T follicular helper cell (primary cell): ENCODE measurements around the gene VARS1.
A peak's percentile ranks its signal among the peaks of the same experiment; 100 is the strongest.

Experiments
- DNase-seq: peaks from one replicate; pipeline ENCODE4 v3.0.0-alpha.2; 2020; ENCODE audit warnings: low read depth

The VARS1 gene

GRCh38 chr6:31771992-31772358 lies 23.6 kb downstream of the VARS1 start:
- DNase-seq = no peak

GRCh38 chr6:31770860-31771259 lies 24.7 kb downstream of the VARS1 start:
- DNase-seq = no peak

- peak; percentile 76 for DNase-seq
Measured at GRCh38 chr6:31769684-31770371, 25.7 kb downstream of the VARS1 start.

- DNase-seq = no peak
Measured at GRCh38 chr6:31768363-31769257, 26.9 kb downstream of the VARS1 start.

GRCh38 chr6:31767096-31767645 lies 28.4 kb downstream of the VARS1 start:
- no peak for DNase-seq

GRCh38 chr6:31765910-31766794 lies 29.4 kb downstream of the VARS1 start:
- DNase-seq = no peak

GRCh38 chr6:31765559-31765909 lies 30.0 kb downstream of the VARS1 start:
- DNase-seq = no peak

GRCh38 chr6:31764198-31764597 lies 31.4 kb downstream of the VARS1 start:
- no peak for DNase-seq

GRCh38 chr6:31763619-31763940 lies 32.0 kb downstream of the VARS1 start:
- no peak for DNase-seq

- DNase-seq = no peak
Measured at GRCh38 chr6:31762878-31763618, 32.5 kb downstream of the VARS1 start.

- DNase-seq = no peak
Measured at GRCh38 chr6:31762356-31762755, 33.2 kb downstream of the VARS1 start, which contains the start of gene SAPCD1. Gene SAPCD1, plus strand, starts transcription at chr6:31762656. Its CDS starts 399 bp downstream, at chr6:31763055.

GRCh38 chr6:31761343-31761742 lies 34.2 kb downstream of the VARS1 start:
- DNase-seq = no peak

GRCh38 chr6:31760790-31761189 lies 34.8 kb downstream of the VARS1 start:
- DNase-seq = no peak

GRCh38 chr6:31758281-31758680 lies 37.3 kb downstream of the VARS1 start:
- no peak for DNase-seq

- DNase-seq = no peak
Measured at GRCh38 chr6:31752739-31753319, 42.7 kb downstream of the VARS1 start.

- no peak for DNase-seq
Measured at GRCh38 chr6:31750411-31751022, 45.0 kb downstream of the VARS1 start.

- DNase-seq = no peak
Measured at GRCh38 chr6:31749301-31750036, 46.1 kb downstream of the VARS1 start.
